GM12891 (cell line): ENCODE results near the gene HTT.

Experiments
- PAX5 ChIP-seq: IDR thresholded peaks from 2 replicates; pipeline ENCODE4 v1.6.1; 2011; ENCODE audit warnings: low read length, moderate library complexity, mild to moderate bottlenecking; ENCODE audit not compliant: insufficient read depth, severe bottlenecking
- POLR2A ChIP-seq: IDR thresholded peaks from 2 replicates; pipeline ENCODE4 v1.6.1; 2011; ENCODE audit warnings: low read depth, low read length, control low read depth
- POLR2AphosphoS5 ChIP-seq: IDR thresholded peaks from 2 replicates; pipeline ENCODE4 v1.6.1; 2011; ENCODE audit warnings: low read depth, low read length, control low read depth
- POU2F2 ChIP-seq: IDR thresholded peaks from 2 replicates; pipeline ENCODE4 v1.6.1; 2011; ENCODE audit warnings: low read depth, mild to moderate bottlenecking, control low read depth, low read length, moderate library complexity
- SPI1 ChIP-seq: IDR thresholded peaks from 2 replicates; pipeline ENCODE4 v1.6.1; 2011; ENCODE audit warnings: low read depth, low read length, control low read depth
- TAF1 ChIP-seq: IDR thresholded peaks from 2 replicates; pipeline ENCODE4 v1.6.1; 2011; ENCODE audit warnings: low read depth, low read length, control low read depth

DNA sequence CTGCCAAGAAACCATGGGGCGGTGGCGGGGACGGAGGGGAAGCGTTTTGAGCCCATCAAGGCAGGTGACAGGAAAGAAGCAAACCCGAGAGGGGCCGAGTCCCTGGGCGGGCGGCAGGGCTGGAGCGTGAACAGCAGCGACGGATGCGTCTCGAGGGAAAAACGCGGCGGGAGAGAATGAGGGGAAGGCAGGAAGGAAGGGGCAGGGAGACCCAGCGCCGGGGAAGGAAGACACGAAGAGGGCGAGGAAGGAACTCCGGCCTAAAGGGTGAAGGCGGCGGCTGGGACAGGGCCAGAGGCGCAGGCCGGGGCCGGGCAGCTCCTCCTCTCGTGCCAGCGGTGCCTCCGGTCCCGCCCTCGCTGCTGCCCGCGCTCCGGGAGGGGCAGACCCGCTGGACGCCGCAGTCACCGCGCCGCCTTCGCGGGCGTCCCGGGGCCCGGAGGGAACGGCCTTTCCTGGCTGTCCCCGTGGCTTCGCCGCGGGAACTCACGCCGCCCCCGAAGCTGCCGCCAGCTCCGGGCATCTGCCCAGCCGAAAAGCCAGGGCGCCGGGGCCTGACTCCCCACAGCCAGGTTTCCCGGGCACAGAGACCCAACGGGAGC lies 217.6 kb downstream of the HTT start:
- TF ChIP-seq POLR2A, result no peak
- TF ChIP-seq POLR2AphosphoS5, result no peak
- no peak for TF ChIP-seq PAX5
- no peak for TF ChIP-seq TAF1
- no peak for TF ChIP-seq SPI1
- TF ChIP-seq POU2F2, result no peak
